Activated CD4-positive, alpha-beta T cell treated with anti-CD3 and anti-CD28 coated beads, Interleukin-2, amount 50 U/mL, for 4 hours (primary cell): ENCODE measurements around the gene GCKR.
"Not testable (repeated sequence)": the region's sequence is repeated elsewhere in the genome, so short reads cannot be mapped to it uniquely, and the experiment has no call there.

ENCODE experiments used
- DNase-seq, 2 experiments: peaks; one replicate each; pipeline ENCODE4 v3.0.0-alpha.2; 2020

GCKR gene

DNA sequence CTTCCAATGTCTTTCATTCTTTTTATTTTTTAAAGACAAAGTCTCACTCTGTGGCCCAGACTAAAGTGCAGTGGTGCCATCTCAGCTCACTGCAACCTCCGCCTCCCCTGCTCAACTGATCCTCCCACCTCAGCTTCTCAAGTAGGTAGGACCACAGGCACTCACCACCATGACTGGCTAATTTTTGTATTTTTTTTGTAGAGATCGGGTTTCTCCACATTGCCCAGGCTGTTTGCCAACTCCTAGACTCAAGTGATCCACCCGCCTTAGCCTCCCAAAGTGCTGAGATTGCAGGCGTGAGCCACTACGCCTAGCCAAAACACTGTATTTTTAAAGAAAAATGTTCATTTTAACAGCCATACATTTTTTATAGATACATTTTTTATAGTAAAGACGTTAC, 12.7 kb downstream of the GCKR start:
- no peak for DNase-seq

DNA sequence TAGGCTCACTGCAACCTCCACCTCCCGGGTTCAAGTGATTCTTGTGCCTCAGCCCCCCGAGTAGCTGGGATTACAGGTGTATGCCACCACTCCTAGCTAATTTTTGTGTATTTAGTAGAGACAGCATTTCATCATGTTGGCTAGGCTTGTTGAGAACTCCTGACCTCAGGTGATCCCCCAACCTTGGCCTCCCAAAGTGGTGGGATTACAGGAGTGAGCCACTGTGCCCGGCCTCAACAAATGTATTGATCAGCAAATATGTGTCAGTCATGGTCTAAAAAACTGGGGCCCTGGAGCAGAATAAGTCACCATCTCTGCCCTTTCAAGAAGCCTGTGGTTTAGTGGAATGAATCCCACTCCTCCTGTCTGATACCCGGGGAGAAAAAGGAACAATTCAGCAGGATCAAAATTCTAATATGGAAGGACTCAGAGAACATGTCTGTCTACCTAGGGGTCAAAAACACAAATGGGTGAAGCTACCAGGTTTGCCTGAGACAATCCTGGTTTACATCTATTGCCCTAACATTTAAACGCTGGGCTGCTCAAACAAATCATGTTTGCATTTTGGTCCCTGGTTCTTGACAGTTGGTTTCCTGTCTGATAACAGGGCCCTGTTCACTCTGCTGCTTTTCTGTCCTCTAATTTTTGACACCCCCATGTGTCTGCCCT, 21.6 kb downstream of the GCKR start:
- no peak for DNase-seq

DNA sequence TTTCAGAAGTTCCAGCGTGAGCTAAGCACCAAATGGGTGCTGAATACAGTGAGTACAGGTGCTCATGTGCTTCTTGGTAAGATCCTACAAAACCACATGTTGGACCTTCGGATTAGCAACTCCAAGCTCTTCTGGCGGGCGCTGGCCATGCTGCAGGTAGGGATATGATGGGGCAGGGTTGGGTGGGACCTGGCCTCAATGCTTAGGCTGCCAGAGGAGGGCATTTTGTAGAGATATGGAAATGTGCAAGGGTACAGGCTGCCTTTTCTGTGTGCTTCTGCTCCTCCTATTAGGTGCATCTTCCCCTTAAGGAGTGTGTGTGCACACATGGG, 22.1 kb downstream of the GCKR start:
- DNase-seq: no peak

DNA sequence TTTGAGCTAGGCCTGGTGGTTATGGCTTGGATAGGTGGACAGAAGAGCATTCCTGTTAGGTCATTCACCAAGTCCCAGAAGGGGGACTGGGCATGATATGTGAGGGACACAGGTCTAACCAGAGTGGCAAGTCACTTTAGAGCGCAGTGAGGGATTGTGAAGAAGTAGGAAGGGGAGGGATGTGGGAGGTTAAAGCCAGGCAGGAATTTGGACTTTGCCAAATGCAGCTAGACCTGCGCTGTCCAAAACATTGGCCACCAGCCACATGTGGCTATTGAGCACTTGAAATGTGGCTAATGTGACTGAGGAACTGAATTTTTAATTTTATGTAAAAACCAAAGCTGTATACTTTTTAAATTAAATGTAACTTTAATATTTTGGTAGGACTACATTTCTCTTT, 23.7 kb downstream of the GCKR start:
- no peak for DNase-seq

DNA sequence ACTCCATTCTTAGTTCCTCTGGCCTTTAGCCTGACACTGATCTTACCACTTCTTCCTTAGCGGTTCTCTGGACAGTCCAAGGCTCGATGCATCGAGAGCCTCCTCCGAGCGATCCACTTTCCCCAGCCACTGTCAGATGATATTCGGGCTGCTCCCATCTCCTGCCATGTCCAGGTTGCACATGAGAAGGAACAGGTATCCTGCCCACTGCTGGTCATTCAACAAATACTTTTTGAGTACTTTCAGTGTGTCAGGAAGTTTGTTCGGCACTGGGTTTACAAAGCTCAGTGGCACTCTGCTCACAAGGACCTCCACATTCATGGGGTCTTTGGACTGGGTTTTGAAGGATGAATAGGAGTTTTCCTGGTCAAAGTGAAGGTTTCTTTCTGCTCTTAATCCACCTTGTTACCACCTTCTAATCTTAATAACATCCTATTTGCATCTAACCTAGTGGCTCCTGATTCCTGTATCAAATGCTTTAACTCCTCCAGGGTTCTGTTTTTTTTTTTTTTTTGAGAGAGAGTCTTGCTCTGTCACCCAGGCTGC, 25.8 kb downstream of the GCKR start:
- DNase-seq: no peak

DNA sequence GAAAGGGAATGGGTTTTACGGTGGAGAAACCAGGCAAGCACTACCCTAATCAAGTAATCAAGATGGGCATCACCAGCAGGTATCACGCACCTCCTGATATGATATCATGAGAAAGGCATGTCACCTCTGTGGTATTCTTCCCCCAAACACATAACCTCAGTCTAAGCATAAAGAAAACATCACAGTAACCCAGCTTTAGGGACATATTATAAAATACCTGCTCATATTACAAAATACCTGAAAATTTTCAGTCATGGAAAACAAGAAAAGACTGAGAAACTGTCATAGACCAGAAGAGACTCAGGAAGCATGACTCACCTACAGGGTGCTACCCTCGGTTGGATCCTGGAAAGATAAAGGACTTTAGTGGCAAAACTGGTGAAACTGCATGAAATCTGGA, 30.5 kb downstream of the GCKR start:
- DNase-seq: no peak

DNA sequence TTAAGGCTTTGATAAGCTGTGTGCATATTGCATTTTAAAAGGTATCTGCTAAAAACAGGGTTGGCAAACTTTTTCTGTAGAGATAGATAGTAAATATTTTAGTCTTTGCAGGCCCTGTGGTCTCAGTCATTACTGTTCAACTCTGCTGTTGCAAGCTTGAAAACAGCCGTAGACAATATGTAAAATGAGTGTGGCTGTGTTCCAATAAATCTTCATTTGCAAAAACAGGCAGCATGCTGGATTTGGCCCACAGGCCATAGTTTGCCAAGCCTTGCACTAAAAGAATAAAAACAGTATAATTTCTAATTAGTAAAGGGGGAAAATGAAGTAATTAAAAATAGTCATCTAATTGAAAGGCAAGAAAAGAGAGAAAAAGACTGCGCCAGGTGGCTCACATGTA, 35.3 kb downstream of the GCKR start:
- no peak for DNase-seq

DNA sequence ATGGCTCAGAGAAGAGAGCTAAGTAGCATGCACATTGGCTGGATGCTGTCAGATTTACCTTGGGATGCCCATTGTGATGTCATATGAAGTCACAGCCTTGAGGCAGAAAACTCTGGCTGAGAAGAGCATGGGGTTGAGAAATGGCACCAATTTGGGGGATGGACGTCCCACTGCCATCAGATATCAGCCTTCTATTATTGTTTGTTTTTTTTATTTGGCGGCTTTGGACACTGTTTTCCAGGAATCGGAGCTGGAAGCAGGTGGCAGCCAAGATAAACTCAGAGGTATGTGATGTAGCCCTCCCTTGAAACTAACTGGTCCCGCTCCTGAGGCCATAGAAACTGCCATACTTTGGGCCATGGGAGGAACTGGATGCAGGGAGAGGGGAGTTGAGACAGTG, 40.6 kb downstream of the GCKR start:
- DNase-seq: no peak

DNA sequence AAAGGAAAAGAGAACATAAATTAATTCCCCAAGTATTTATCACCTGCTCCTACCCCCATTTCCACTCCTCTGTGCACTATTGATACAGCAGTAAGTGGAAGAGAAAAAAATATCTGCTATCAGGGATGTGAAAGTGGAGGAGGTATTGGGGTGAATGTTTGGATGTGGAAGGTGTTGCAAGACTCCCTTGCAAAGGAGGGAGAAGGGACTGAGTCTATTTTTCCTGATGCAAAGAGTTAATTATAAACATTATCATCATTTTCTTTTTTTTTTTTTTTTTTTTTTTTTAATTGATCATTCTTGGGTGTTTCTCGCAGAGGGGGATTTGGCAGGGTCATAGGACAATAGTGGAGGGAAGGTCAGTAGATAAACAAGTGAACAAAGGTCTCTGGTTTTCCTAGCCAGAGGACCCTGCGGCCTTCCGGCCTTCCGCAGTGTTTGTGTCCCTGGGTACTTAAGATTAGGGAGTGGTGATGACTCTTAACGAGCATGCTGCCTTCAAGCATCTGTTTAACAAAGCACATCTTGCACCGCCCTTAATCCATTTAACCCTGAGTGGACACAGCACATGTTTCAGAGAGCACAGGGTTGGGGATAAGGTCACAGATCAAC, 42.3 kb downstream of the GCKR start:
- DNase-seq: not testable (repeated sequence)

DNA sequence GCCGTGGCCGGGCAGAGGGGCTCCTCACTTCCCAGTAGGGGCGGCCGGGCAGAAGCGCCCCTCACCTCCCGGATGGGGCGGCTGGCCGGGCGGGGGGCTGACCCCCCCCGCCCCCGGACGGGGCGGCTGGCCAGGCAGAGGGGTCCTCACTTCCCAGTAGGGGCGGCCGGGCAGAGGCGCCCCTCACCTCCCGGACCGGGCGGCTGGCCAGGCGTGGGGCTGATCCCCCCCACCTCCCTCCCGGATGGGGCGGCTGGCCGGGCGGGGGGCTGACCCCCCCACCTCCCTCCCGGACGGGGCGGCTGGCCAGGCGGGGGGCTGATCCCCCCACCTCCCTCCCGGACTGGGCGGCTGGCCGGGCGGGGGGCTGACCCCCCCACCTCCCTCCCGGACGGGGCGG, 43.0 kb downstream of the GCKR start:
- not testable (repeated sequence) for DNase-seq

DNA sequence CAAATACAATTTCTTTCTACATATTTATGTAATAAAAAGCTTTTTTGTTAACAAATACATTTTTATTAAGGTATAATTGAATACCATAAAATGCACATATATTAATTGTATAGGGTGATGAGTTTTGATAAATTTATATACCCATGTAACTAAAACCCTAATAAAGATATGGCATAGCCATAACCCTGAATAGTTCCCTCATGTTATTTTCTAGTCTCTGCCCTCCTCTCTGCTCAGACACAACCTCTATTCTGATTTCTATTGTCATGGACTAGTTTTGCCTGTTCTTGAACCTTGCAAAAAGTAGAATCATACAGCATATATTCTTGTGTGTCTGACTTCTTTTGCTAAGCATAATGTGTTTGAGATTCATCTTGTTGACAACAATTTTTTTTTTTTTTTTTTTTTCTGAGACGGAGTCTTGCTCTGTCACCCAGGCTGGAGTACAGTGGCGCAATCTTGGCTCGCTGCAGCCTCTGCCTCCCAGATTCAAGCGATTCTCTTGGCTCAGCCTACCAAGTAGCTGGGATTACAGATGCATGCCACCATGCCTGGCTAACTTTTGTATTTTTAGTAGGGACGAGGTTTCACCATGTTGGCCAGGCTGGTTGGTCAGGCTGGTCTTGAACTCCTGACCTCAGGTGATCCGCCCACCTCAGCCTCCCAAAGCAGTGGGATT, 47.6 kb downstream of the GCKR start:
- DNase-seq: no peak

DNA sequence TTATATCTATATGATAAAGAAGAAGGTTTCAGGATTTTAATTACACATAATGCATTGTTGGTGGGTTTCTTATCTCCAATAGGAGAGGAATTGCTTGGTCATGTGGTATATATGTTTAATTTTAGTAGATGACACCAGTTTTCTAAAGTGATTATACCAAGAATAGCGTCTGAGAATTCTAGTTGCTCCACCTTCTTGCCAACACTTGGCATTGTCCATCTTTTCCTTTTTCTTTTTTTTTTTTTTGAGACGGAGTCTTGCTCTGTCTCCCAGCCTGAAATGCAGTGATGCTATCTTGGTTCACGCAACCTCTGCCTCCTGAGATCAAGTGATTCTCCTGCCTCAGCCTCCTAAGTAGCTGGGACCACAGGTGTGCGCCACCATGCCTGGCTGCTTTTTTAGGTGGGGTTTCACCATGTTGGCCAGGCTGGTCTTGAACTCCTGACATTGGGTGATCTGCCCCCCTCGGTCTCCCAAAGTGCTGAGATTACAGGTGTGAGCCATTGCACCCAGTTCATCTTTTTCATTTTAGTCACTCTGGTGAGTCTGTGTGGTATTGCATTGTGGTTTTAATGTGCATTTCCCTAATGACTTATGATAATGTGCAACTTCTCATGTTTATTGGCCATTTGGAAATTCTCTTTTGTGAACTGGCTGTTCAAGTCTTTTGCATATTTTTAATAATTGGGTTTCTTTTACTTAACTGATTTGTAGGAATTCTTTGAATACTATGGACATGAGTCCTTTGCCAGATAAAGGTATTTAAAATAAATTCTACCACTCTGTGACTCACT, 48.9 kb downstream of the GCKR start:
- no peak for DNase-seq

DNA sequence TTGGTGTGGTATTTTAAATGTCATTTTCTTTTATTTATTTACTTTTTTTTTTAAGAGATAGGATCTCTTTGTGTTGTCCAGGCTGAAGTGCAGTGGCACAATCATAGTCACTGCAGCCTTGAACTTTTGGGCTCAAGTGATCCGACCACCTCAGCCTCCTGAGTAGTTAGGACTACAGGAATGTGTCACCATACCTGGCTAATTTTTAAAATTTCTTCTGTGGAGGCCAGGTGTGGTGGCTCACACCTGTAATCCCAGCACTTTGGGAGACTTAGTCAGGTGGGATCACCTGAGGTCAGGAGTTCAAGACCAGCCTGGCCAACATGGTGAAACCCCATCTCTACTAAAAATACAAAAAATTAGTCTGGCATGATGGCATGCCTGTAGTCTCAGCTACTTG, 52.7 kb downstream of the GCKR start:
- no peak for DNase-seq

DNA sequence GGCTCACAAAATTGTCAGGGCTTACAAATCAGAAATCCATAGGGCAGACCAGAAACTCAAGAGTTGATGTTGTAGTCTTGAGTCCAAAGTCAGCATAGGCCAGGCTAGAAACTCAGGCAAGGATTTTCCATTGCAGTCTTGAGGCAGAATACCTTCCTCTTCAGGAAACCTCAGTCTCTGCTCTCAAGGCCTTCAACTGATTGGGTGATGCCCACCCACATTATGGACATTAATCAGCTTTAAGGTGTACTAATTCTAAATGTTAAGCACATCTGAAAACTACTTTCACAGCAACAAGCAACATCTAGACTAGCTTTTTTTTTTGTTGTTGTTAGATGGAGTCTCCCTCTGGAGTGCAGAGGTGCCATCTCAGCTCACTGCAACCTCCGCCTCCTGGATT, 54.9 kb downstream of the GCKR start:
- no peak for DNase-seq

DNA sequence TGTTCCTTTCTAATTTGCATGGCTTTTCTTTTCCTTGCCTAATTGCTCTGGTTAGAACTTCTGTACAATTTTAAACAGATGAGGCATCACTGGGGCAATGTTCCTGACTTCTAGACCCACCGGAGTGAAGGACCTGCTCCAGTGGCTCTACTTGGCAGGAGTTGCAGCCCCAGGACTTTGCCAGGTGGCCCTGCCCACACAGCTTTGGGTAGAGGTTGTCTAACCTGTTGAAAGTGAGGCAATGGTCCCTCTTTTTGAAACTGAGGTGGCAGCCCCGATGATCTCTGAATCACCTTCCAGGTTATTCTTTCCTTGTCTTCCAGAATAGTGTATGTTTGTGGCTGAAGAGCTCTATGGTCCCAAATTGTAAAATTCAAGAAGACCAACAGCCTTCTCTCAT, 56.3 kb downstream of the GCKR start:
- DNase-seq: no peak

DNA sequence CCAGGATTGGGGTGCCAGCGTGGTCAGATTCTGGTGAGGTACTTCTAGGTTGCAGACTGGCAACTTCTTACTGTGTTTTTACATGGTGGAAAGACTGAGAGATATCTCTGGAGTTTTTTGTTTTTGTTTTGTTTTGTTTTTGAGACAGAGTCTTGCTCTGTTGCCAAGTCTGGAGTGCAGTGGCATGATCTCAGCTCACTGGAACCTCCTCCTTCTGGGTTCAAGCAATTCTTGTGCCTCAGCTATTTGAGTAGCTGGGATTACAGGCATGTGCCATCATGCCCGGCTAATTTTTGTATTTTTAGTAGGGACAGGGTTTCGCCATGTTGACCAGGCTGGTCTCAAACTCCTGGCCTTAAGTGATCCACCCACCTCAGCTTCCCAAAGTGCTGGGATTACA, 57.8 kb downstream of the GCKR start:
- not testable (repeated sequence) for DNase-seq

DNA sequence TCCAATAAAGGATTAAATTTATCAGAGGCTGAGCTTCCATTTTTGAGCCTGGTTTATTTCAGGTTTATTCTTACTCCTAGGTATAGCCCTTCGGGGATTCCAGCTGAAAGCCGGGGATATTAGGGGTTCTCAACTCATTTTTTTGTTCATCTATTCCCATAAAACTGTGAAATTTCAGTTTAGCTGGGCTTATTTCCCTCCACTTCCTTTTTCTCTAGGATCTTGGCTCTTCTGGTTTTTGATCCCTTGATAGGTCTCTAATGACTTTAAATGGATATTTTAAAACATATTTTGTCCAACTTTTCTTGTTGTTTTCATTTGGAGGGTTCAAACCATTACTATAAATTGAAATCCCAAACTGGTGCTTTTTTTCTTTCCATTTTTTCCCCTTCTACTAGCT, 62.6 kb downstream of the GCKR start:
- DNase-seq: no peak

DNA sequence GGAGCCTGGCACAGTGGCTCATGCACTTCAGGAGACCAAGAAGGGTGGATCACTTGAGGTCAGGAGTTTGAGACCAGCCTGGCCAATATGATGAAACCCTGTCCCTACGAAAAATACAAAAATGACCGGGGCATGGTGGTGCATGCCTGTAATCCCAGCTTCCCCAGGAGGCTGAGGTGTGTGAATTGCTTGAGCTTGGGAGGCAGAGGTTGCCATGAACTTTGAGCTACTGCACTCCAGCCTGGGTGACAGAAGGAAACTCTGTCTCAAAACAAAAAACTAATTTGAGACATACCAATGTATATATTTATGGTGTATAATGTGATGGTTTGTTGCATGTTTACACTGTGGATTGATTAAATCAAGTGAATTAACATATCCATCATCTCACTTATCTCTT, 64.4 kb downstream of the GCKR start:
- no peak for DNase-seq

DNA sequence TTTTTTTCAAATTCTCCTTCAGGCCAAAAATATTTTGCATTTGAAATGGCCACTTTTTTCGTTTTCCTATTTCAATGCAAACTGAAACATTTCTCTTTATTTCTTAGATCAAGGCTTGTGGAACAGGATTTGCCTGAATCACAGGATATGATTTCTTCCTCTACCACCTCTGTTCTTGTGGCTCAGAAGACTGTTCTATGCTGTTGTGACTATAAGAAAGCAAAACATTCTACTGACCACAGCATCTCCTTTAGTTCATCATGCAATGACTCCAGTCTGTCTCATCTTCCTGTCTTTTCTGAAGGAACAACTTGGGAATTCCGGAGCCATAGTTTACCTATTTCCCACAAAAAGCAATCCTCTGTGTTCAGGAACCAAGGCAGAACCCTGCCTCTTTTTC, 70.0 kb downstream of the GCKR start:
- DNase-seq: no peak

DNA sequence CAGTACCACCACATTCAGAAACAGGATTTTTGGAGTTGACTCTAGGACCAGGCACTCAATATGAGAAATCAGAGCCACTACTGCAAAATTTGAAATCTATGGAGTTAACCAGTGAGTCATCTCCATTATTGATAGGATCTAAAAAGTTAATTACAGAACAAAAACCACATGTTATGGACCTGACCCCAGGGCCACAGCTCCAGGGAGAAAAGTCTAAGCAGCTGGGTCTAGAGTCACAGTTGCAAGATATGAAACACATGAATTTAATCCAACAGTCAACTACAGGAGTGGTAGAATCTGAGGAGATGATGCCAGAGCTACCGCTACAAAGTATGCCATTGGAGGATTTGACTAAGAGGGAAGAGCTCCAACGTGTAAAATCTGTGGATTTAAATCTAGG, 72.8 kb downstream of the GCKR start:
- no peak for DNase-seq

DNA sequence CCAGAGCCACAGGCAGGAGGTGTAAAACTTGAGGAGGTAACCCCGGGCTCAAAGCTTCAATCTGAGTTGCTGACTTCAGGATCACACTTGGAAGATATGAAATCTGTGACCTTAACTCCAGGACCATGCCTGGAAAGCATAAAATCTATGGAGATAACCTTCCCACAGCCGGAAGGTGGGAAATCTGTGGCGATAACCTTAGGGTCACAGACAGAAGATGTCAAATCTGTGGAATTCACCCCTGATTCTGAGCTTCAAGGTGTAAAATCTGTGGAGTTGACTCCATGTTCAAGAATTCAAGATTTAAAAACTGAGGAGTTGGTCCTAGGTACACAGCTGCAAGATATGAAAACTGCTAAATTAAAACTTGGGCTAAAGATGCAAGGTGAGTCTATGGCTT, 74.6 kb downstream of the GCKR start:
- no peak for DNase-seq

DNA sequence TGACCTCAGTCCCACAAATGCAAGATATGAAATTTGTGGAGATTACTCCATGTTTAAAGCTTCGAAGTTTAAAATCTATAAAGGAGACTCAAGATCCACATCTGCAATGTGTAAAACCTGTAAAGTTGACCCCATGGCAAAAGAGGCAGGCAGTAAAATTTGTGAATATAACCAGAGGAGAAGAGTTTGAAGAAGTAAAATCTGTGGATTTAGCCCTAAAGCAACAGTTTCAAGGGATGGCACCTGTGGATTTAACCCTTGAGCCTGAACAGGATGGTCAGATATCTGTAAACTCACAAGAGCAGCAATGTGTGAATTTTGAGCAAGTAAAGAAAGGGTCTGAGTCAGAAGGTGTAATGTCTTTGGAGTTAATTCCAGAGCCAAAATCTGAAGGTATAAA, 75.0 kb downstream of the GCKR start:
- DNase-seq: no peak

DNA sequence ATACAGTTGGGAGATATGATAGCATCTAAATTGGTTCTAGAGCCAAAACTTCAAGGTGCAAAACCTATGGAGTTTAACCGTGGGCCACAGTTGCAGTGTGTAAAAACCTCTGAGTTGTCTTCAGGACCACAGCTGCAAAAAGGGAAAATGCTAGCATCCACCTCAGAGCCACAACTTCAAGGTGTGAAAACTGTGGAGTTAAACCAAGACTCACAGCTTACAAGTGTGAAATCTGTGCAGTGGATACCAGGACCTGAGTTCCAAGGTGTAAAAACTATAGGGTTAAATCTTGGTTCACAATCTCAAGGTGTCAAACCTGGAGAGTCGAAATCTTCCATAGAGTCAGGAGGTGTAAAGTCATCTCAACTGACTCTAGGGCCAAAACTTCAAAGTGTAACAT, 75.8 kb downstream of the GCKR start:
- no peak for DNase-seq

DNA sequence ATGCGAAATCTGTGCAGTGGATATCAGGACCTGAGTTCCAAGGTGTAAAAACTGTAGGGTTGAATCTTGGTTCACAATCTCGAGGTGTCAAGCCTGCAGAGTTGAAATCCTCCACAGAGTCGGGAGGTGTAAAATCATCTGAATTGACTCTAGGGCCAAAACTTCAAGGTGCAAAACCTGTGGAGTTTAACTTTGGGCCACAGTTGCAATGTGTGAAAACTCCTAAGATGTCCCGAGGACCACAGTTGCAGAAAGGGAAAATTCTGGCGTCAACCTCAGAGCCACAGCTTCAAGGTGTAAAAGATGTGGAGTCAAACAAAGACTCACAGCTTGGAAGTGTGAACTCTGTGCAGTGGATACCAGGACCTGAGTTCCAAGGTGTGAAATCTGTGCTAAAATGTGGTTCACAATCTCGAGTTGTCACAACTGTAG, 76.4 kb downstream of the GCKR start:
- DNase-seq: no peak
